ENCODE results near the gene TBC1D14. TPM values are rescaled to one million over a fixed set of nuclear protein-coding genes. Genes with fewer than 3 reads are reported as not detected.

The TBC1D14 gene
- total and polyA plus RNA-seq, 10 of the 15 experiments (the other 5 are each of a cell fraction or from before 2014, with no cell fraction given) = 0.87 to 39.3 (median 30.1) TPM

DNA sequence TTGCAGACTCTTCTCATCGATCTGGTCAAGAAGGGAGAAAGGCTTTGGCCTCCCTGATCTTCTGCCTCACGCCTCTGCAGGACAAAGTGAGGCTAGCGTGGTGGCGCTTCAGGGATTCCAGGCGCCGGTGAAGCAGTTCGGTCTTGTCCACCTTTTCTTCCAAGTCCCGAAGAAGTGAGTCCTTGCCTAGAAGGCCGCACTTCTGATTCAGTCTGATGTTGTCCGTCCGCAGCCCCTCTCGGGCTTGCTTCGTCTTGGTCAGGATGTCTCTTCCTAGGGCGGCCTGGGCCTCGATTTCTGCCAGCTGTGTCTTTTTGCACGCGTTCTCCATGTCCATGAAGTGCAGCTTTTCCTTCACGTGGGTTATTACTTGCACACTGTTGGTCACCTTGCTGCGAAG is 131.6 kb downstream of the TBC1D14 start:
- Histone ChIP-seq H3K27ac (ENCODE audit: control insufficient read depth, insufficient read depth) (no peak overlapping the region), H3K27me3 (replicated peaks in 1 of 2; ENCODE audit: control insufficient read depth in 2 of 2, insufficient read depth in 2 of 2, low read length in 1 of 2) (peaks cover 0 to 2% of the 10 kb centered on the region in 2 experiments; a peak in 1 of 4 replicates), H3K79me2 (ENCODE audit: control insufficient read depth, insufficient read depth, low read length) (peaks cover 27% of the 10 kb centered on the region), H3K9ac (ENCODE audit: control insufficient read depth, insufficient read depth, low read length) (no peak overlapping the region), H2AFZ (ENCODE audit: control insufficient read depth, low read depth, low read length) (no peak overlapping the region), H3K36me3 (ENCODE audit: control insufficient read depth in 2 of 2, insufficient read depth in 2 of 2, low read length in 1 of 2) (no peaks in the 10 kb centered on the region), H3K4me1 (ENCODE audit: control insufficient read depth, insufficient read depth, low read length) (peaks cover 20% of the 10 kb centered on the region), H3K4me2 (ENCODE audit: control insufficient read depth, insufficient read depth) (no peak overlapping the region), H3K4me3 (no peak overlapping the region), H4K20me1 (ENCODE audit: control insufficient read depth, insufficient read depth) (0 out of 2 replicates have a peak, but pooled peaks cover 3% of the 10 kb centered on the region), H3K9me3 (replicated peaks; ENCODE audit: control insufficient read depth, insufficient read depth, low read length) (no peaks in the 10 kb centered on the region)
- ChIA-PET SMC1A (ENCODE audit: uncharacterized antibody, unreplicated experiment) (interaction anchor here (1.0 to 1.9 kb wide), 3 partner anchors 27 to 49 kb away, joined by 3 to 6 read pairs (median 3); partner anchors contain the start of gene GRPEL1), CTCF (interaction anchor here (1.2 to 9.1 kb wide), 3 partner anchors 27 to 67 kb away, joined by 3 to 210 read pairs (median 18); partner anchors contain the start of gene GRPEL1), RAD21 (ENCODE audit: unreplicated experiment) (interaction anchor here (0.9 to 1.3 kb wide), 5 partner anchors 25 to 138 kb away, joined by 3 to 5 read pairs (median 3); partner anchors contain the start of gene GRPEL1), POLR2A (interaction anchor here (2.0 to 7.2 kb wide), 2 partner anchors 26 to 30 kb away, joined by 4 to 88 read pairs; partner anchors contain the start of gene GRPEL1)
- ATAC-seq (no peak), DNase-seq (ENCODE audit: low read depth, low spot score) (no peak), FAIRE-seq (no peak)
- in situ Hi-C loops (cut with MboI) = no loop called here
- intact Hi-C loops (cut with micrococcal nuclease; ENCODE audit: unreplicated experiment) = no loop called here
- TF ChIP-seq ZNF217 (IDR thresholded peaks at IDR 0.05) (no peak), ZNF207 (IDR thresholded peaks at IDR 0.05; ENCODE audit: borderline replicate concordance) (no peak), IKZF1 (conservative IDR thresholded peaks at IDR 0.05) (no peak), POU2F2 (IDR thresholded peaks at IDR 0.05; ENCODE audit: borderline replicate concordance, low read depth, low read length) (no peak), JUND (IDR thresholded peaks at IDR 0.05; ENCODE audit: low read depth, low read length) (no peak), MTA3 (IDR thresholded peaks at IDR 0.05; ENCODE audit: borderline replicate concordance, low read length) (no peak), E4F1 (IDR thresholded peaks at IDR 0.05; ENCODE audit: borderline replicate concordance, partially characterized antibody) (no peak), RAD51 (IDR thresholded peaks at IDR 0.05) (no peak), NR2C2 (IDR thresholded peaks at IDR 0.05; ENCODE audit: borderline replicate concordance, control insufficient read depth, insufficient read length, low read depth) (no peak), BRCA1 (IDR thresholded peaks at IDR 0.05; ENCODE audit: low read depth, low read length) (no peak), SMAD5 (IDR thresholded peaks at IDR 0.05; ENCODE audit: low read depth) (no peak), ZBED1 (IDR thresholded peaks at IDR 0.05; ENCODE audit: borderline replicate concordance) (no peak)
- TF ChIP-seq, protein P1, sequence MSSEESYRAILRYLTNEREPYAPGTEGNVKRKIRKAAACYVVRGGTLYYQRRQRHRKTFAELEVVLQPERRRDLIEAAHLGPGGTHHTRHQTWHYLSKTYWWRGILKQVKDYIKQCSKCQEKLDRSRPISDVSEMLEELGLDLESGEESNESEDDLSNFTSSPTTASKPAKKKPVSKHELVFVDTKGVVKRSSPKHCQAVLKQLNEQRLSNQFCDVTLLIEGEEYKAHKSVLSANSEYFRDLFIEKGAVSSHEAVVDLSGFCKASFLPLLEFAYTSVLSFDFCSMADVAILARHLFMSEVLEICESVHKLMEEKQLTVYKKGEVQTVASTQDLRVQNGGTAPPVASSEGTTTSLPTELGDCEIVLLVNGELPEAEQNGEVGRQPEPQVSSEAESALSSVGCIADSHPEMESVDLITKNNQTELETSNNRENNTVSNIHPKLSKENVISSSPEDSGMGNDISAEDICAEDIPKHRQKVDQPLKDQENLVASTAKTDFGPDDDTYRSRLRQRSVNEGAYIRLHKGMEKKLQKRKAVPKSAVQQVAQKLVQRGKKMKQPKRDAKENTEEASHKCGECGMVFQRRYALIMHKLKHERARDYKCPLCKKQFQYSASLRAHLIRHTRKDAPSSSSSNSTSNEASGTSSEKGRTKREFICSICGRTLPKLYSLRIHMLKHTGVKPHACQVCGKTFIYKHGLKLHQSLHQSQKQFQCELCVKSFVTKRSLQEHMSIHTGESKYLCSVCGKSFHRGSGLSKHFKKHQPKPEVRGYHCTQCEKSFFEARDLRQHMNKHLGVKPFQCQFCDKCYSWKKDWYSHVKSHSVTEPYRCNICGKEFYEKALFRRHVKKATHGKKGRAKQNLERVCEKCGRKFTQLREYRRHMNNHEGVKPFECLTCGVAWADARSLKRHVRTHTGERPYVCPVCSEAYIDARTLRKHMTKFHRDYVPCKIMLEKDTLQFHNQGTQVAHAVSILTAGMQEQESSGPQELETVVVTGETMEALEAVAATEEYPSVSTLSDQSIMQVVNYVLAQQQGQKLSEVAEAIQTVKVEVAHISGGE (CRISPR knock-in tag; IDR thresholded peaks at IDR 0.05) = no peak
- TF ChIP-seq, protein P2, sequence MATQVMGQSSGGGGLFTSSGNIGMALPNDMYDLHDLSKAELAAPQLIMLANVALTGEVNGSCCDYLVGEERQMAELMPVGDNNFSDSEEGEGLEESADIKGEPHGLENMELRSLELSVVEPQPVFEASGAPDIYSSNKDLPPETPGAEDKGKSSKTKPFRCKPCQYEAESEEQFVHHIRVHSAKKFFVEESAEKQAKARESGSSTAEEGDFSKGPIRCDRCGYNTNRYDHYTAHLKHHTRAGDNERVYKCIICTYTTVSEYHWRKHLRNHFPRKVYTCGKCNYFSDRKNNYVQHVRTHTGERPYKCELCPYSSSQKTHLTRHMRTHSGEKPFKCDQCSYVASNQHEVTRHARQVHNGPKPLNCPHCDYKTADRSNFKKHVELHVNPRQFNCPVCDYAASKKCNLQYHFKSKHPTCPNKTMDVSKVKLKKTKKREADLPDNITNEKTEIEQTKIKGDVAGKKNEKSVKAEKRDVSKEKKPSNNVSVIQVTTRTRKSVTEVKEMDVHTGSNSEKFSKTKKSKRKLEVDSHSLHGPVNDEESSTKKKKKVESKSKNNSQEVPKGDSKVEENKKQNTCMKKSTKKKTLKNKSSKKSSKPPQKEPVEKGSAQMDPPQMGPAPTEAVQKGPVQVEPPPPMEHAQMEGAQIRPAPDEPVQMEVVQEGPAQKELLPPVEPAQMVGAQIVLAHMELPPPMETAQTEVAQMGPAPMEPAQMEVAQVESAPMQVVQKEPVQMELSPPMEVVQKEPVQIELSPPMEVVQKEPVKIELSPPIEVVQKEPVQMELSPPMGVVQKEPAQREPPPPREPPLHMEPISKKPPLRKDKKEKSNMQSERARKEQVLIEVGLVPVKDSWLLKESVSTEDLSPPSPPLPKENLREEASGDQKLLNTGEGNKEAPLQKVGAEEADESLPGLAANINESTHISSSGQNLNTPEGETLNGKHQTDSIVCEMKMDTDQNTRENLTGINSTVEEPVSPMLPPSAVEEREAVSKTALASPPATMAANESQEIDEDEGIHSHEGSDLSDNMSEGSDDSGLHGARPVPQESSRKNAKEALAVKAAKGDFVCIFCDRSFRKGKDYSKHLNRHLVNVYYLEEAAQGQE (IDR thresholded peaks at IDR 0.05; ENCODE audit: low read depth, low read length) = no peak
- no TSS peak for BruUV-seq (replicated peaks)
- 90% methylated on average over 18 of the region's 19 CpGs for WGBS (ENCODE audit: insufficient coverage, insufficient replicate concordance, low lambda C conversion rate, missing lambda C conversion rate)
